BLaER1 (cell line): Measurements from ENCODE around the gene ZFAND2B.

Experiments
- H3K27ac ChIP-seq: shearing (Covaris generic); formaldehyde crosslinking; 2 replicates; pipeline ENCODE4 v1.8.1; 2022
- H3K27me3 ChIP-seq: shearing (Covaris generic); formaldehyde crosslinking; 2 replicates; pipeline ENCODE4 v1.8.1; 2022
- H3K36me3 ChIP-seq: shearing (Covaris generic); formaldehyde crosslinking; 2 replicates; pipeline ENCODE4 v1.8.1; 2022
- H3K4me1 ChIP-seq: shearing (Covaris generic); formaldehyde crosslinking; 2 replicates; pipeline ENCODE4 v1.8.1; 2022
- H3K4me2 ChIP-seq: shearing (Covaris generic); formaldehyde crosslinking; 2 replicates; pipeline ENCODE4 v1.8.1; 2022
- H3K4me3 ChIP-seq: shearing (Covaris generic); formaldehyde crosslinking; 2 replicates; pipeline ENCODE4 v1.8.1; 2022
- H3K9ac ChIP-seq: shearing (Covaris generic); formaldehyde crosslinking; 2 replicates; pipeline ENCODE4 v1.8.1; 2022
- H3K9me3 ChIP-seq: shearing (Covaris generic); formaldehyde crosslinking; 2 replicates; pipeline ENCODE4 v1.8.1; 2022
- H4K20me1 ChIP-seq: shearing (Covaris generic); formaldehyde crosslinking; 2 replicates; pipeline ENCODE4 v1.8.1; 2022
- Cebpa-rat ChIP-seq: shearing (Covaris generic); IDR thresholded peaks from 2 replicates; pipeline ENCODE4 v1.8.1; 2022

ZFAND2B gene

GRCh38 chr2:219213026-219213415, 6.4 kb downstream of the ZFAND2B start:
- H3K4me2 ChIP-seq: no peak overlapping the region
- no peak overlapping the region for H3K27ac ChIP-seq
- peaks cover 47% of the 10 kb centered on the region for H3K4me1 ChIP-seq
- no peak overlapping the region for H3K4me3 ChIP-seq
- no peaks in the 10 kb centered on the region for H3K27me3 ChIP-seq
- no peaks in the 10 kb centered on the region for H3K9me3 ChIP-seq
- peaks cover 2% of the 10 kb centered on the region; the same call in 1 of the 2 replicates for H4K20me1 ChIP-seq
- H3K9ac ChIP-seq: no peak overlapping the region
- H3K36me3 ChIP-seq: peaks cover 76% of the 10 kb centered on the region
- TF ChIP-seq Cebpa-rat: no peak

GRCh38 chr2:219213486-219214071, 7.0 kb downstream of the ZFAND2B start:
- Histone ChIP-seq H3K4me2 (no peak overlapping the region), H3K9ac (no peak overlapping the region), H3K27me3 (no peaks in the 10 kb centered on the region), H3K36me3 (peaks cover 71% of the 10 kb centered on the region), H3K27ac (no peak overlapping the region), H4K20me1 (peaks cover 5% of the 10 kb centered on the region; the same call in 1 of the 2 replicates), H3K4me1 (peaks cover 47% of the 10 kb centered on the region), H3K4me3 (no peak overlapping the region), H3K9me3 (no peaks in the 10 kb centered on the region)
- TF ChIP-seq Cebpa-rat: no peak

GRCh38 chr2:219214141-219214540, 7.6 kb downstream of the ZFAND2B start:
- no peak overlapping the region for H3K27ac ChIP-seq
- H3K4me3 ChIP-seq: no peak overlapping the region
- no peak overlapping the region for H3K9ac ChIP-seq
- no peaks in the 10 kb centered on the region for H3K9me3 ChIP-seq
- peaks cover 45% of the 10 kb centered on the region for H3K4me1 ChIP-seq
- no peak overlapping the region for H3K4me2 ChIP-seq
- H3K36me3 ChIP-seq: peaks cover 65% of the 10 kb centered on the region
- TF ChIP-seq Cebpa-rat: no peak
- peaks cover 6% of the 10 kb centered on the region; the same call in 1 of the 2 replicates for H4K20me1 ChIP-seq
- H3K27me3 ChIP-seq: no peaks in the 10 kb centered on the region

DNA sequence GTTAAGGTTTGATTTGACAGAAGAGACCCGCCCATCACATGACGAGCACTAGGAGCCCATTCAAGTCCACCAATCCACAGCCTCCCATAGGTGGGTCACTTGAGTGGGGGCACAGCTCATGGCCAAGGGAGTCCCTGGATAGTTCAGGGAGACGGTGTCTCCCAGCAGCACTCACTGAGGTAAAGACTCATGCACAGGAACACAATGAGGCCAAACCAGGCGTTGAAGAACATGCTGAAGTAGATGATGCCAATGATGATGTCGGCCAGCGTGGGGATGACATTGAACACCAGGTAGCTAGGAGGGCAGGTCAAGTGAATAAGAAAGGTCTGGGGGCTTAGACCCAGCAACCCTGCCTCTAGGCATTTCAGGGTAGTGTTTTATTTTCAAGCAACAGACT, 8.2 kb downstream of the ZFAND2B start:
- H3K9ac ChIP-seq: no peak overlapping the region
- TF ChIP-seq Cebpa-rat: no peak
- peaks cover 64% of the 10 kb centered on the region for H3K36me3 ChIP-seq
- H3K4me3 ChIP-seq: no peak overlapping the region
- no peak overlapping the region for H3K27ac ChIP-seq
- H3K9me3 ChIP-seq: no peaks in the 10 kb centered on the region
- H3K4me1 ChIP-seq: peaks cover 45% of the 10 kb centered on the region
- no peaks in the 10 kb centered on the region for H3K27me3 ChIP-seq
- peaks cover 12% of the 10 kb centered on the region; the same call in 1 of the 2 replicates for H4K20me1 ChIP-seq
- no peak overlapping the region for H3K4me2 ChIP-seq

GRCh38 chr2:219215871-219216534, 9.4 kb downstream of the ZFAND2B start:
- Histone ChIP-seq H3K27me3 (no peaks in the 10 kb centered on the region), H4K20me1 (peaks cover 18% of the 10 kb centered on the region; the same call in 1 of the 2 replicates), H3K4me1 (peaks cover 43% of the 10 kb centered on the region), H3K9me3 (no peaks in the 10 kb centered on the region), H3K4me2 (peak overlapping the region; percentile 99; the same call in 1 of the 2 replicates), H3K36me3 (peaks cover 64% of the 10 kb centered on the region), H3K27ac (no peak overlapping the region), H3K4me3 (no peak overlapping the region), H3K9ac (peak overlapping the region; percentile 16; the same call in 1 of the 2 replicates)
- TF ChIP-seq Cebpa-rat: no peak

GRCh38 chr2:219216535-219216915, 9.9 kb downstream of the ZFAND2B start:
- peaks cover 66% of the 10 kb centered on the region for H3K36me3 ChIP-seq

DNA sequence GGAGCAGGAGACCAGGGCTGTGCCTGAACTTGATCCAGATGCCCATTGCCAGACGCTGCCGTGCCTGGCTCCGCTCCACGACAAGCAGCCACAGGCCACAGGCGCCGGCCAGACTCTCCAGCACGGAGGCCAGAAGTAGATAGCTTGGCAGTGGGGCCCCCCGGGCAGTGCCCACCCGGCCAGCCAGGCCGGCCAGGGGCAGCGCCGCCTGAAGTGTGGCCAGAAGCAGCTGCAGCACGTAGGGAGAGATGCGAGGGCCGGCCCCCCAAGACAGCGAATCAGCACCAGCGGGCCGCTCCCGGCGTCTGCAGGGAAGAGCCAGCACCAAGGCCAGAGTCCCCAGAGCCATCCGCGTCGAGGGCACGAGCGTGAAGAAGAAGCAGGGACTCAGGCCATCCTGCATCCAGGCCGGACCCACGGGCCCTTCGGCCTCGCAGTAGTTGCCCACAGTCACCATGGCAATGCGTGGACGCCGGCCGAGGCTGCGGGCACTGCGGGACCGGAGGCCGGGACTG, 11.7 kb downstream of the ZFAND2B start:
- peaks cover 43% of the 10 kb centered on the region for H3K4me1 ChIP-seq
- H3K27me3 ChIP-seq: no peaks in the 10 kb centered on the region
- TF ChIP-seq Cebpa-rat: no peak
- H3K27ac ChIP-seq: peak overlapping the region; percentile 77
- peak overlapping the region; percentile 74 for H3K4me3 ChIP-seq
- peaks cover 29% of the 10 kb centered on the region for H4K20me1 ChIP-seq
- H3K9ac ChIP-seq: peak overlapping the region; percentile 82
- no peaks in the 10 kb centered on the region for H3K9me3 ChIP-seq
- H3K4me2 ChIP-seq: peak overlapping the region; percentile 99
- peaks cover 70% of the 10 kb centered on the region for H3K36me3 ChIP-seq

More at GRCh38 chr2:219216535-219216915, 9.9 kb downstream of the ZFAND2B start:
- TF ChIP-seq Cebpa-rat: no peak
- H3K4me3 ChIP-seq: no peak overlapping the region
- H3K27me3 ChIP-seq: no peaks in the 10 kb centered on the region
- H3K9ac ChIP-seq: no peak overlapping the region; the same call in 1 of the 2 replicates
- H3K27ac ChIP-seq: no peak overlapping the region
- H3K9me3 ChIP-seq: no peaks in the 10 kb centered on the region
- H4K20me1 ChIP-seq: peaks cover 18% of the 10 kb centered on the region; the same call in 1 of the 2 replicates
- H3K4me2 ChIP-seq: peak overlapping the region; percentile 99
- peaks cover 43% of the 10 kb centered on the region for H3K4me1 ChIP-seq

- Histone ChIP-seq H4K20me1 (peaks cover 33% of the 10 kb centered on the region), H3K4me3 (peak within 1 kb of the TSS; percentile 74), H3K27me3 (no peaks in the 10 kb centered on the region), H3K9ac (peak within 1 kb of the TSS; percentile 82), H3K4me2 (peak within 1 kb of the TSS; percentile 99), H3K36me3 (peaks cover 70% of the 10 kb centered on the region), H3K9me3 (no peaks in the 10 kb centered on the region), H3K27ac (peak within 1 kb of the TSS; percentile 77), H3K4me1 (peaks cover 43% of the 10 kb centered on the region)
- no peak for TF ChIP-seq Cebpa-rat
These were observed 12.4 kb downstream of the ZFAND2B start, which contains the start of gene ABCB6 for GRCh38 chr2:219218732-219219701. ABCB6 (minus strand) TSS chr2:219218958; CDS start chr2:219218673, 285 bp downstream.
